PFSK-1 (cell line): Measurements from ENCODE around the gene SDC4.

Source experiments
- FOXP2 ChIP-seq: optimal IDR thresholded peaks from 2 replicates; pipeline ENCODE3; 2011; ENCODE audit warnings: borderline replicate concordance, control low read depth, inconsistent platforms; ENCODE audit not compliant: insufficient read depth; ENCODE audit errors: extremely low read length, extremely low read depth
- POLR2AphosphoS5 ChIP-seq: IDR thresholded peaks from 2 replicates; pipeline ENCODE4 v1.6.1; 2012; ENCODE audit warnings: low read depth, mild to moderate bottlenecking, control low read depth, low read length, moderate library complexity
- SIN3A ChIP-seq: IDR thresholded peaks from 2 replicates; pipeline ENCODE4 v1.6.1; 2012; ENCODE audit warnings: mild to moderate bottlenecking, low read length, moderate library complexity, borderline replicate concordance; ENCODE audit not compliant: insufficient read depth
- TAF1 ChIP-seq: IDR thresholded peaks from 2 replicates; pipeline ENCODE4 v1.6.1; 2012; ENCODE audit warnings: low read length, control low read depth, borderline replicate concordance; ENCODE audit not compliant: insufficient read depth
- TF ChIP-seq, protein P1 (sequence below), 2 experiments: IDR thresholded peaks; 2 replicates each; pipeline versions ENCODE4 v1.6.1 to v1.8.0; 2011 to 2012; ENCODE audit warnings: low read depth in 2 of 2, low read length in 2 of 2, control low read depth in 1 of 2, inconsistent platforms in 1 of 2, mild to moderate bottlenecking in 1 of 2, moderate library complexity in 1 of 2; ENCODE audit not compliant: insufficient read depth in 1 of 2

The SDC4 gene

GRCh38 chr20:45337367-45338120 lies 10.7 kb downstream of the SDC4 start:
- TF ChIP-seq POLR2AphosphoS5 (no peak), FOXP2 (no peak), TAF1 (no peak), SIN3A (no peak)
- TF ChIP-seq, protein P1, sequence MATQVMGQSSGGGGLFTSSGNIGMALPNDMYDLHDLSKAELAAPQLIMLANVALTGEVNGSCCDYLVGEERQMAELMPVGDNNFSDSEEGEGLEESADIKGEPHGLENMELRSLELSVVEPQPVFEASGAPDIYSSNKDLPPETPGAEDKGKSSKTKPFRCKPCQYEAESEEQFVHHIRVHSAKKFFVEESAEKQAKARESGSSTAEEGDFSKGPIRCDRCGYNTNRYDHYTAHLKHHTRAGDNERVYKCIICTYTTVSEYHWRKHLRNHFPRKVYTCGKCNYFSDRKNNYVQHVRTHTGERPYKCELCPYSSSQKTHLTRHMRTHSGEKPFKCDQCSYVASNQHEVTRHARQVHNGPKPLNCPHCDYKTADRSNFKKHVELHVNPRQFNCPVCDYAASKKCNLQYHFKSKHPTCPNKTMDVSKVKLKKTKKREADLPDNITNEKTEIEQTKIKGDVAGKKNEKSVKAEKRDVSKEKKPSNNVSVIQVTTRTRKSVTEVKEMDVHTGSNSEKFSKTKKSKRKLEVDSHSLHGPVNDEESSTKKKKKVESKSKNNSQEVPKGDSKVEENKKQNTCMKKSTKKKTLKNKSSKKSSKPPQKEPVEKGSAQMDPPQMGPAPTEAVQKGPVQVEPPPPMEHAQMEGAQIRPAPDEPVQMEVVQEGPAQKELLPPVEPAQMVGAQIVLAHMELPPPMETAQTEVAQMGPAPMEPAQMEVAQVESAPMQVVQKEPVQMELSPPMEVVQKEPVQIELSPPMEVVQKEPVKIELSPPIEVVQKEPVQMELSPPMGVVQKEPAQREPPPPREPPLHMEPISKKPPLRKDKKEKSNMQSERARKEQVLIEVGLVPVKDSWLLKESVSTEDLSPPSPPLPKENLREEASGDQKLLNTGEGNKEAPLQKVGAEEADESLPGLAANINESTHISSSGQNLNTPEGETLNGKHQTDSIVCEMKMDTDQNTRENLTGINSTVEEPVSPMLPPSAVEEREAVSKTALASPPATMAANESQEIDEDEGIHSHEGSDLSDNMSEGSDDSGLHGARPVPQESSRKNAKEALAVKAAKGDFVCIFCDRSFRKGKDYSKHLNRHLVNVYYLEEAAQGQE (IDR thresholded peaks at IDR 0.05; ENCODE audit: insufficient read depth in 1 of 2, low read depth in 2 of 2, low read length in 2 of 2), result no peak

- TF ChIP-seq SIN3A, result no peak
- no peak for TF ChIP-seq POLR2AphosphoS5
- TF ChIP-seq TAF1, result no peak
- TF ChIP-seq FOXP2, result no peak
- TF ChIP-seq, protein P1 (IDR thresholded peaks at IDR 0.05; ENCODE audit: insufficient read depth in 1 of 2, low read depth in 2 of 2, low read length in 2 of 2), result no peak
Measured at GRCh38 chr20:45336530-45337366, 11.5 kb downstream of the SDC4 start.

- TF ChIP-seq TAF1 (no peak), POLR2AphosphoS5 (no peak)
Measured at GRCh38 chr20:45330476-45330875, 17.7 kb downstream of the SDC4 start.

DNA sequence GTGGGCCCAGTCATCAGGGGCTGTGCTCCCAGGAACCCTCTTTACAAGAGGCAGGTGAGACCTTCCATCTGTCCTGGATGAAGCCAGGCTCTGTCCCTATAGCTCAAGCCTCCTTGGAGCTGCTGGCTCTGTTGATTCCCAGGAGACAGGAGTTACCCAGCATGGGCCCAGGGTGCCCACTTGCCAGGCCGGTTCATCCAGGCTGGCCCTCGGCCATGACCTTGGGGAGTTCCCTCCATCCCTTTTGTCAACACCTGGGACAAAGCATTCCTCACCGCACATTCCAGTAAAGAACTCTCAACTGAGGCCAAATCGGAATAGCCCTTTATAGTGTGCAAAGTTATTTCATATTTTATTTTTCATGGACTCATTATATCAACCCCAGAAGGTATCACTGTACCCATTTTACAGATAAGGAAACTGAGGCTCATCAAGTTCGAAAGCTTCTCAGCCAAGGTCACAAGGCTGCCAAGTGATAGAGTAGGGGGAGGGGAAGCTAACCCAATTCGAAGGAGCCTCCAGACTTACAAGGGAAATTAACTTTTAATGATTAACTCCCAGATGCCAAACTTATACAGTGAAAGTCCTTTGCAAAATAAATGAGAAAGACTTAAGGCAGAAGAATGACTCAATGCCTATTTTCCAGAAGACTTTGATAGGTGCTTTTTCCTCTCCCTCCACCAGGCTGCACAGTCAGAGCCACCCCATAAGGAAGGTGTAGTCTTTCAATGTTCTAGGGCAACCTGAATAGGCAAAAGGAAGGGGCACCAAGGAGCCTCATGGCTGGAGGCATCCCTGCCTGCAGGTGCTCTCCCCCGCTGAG lies 18.5 kb downstream of the SDC4 start:
- no peak for TF ChIP-seq SIN3A
- no peak for TF ChIP-seq TAF1
- no peak for TF ChIP-seq POLR2AphosphoS5
- TF ChIP-seq FOXP2, result no peak
- TF ChIP-seq, protein P1 (IDR thresholded peaks at IDR 0.05; ENCODE audit: insufficient read depth in 1 of 2, low read depth in 2 of 2, low read length in 2 of 2), result no peak

GRCh38 chr20:45328451-45328850 lies 19.8 kb downstream of the SDC4 start:
- TF ChIP-seq, protein P1 (IDR thresholded peaks at IDR 0.05; ENCODE audit: insufficient read depth in 1 of 2, low read depth in 2 of 2, low read length in 2 of 2), result no peak
- TF ChIP-seq SIN3A (no peak), TAF1 (no peak), FOXP2 (no peak), POLR2AphosphoS5 (no peak)
